IgD-negative memory B cell (primary cell): Measurements from ENCODE around the gene CXCL1. TPM values are rescaled to one million over a fixed set of nuclear protein-coding genes. Genes with fewer than 3 reads are reported as not detected.

Experiments
- H3K27ac Mint-ChIP-seq, 3 donors: one replicate each; pipeline ENCODE4 v1.8.0; 2020 to 2022; ENCODE audit warnings: mild to moderate bottlenecking in 3 of 3, mixed read lengths in 3 of 3, moderate library complexity in 1 of 3
- H3K27me3 Mint-ChIP-seq: one replicate; pipeline ENCODE4 v1.8.0; 2021; ENCODE audit warnings: mixed read lengths
- H3K36me3 Mint-ChIP-seq: one replicate; pipeline ENCODE4 v1.8.0; 2020; ENCODE audit warnings: mild to moderate bottlenecking, mixed read lengths
- H3K4me1 Mint-ChIP-seq, 3 donors: one replicate each; pipeline ENCODE4 v1.8.0; 2020 to 2022; ENCODE audit warnings: mixed read lengths in 3 of 3, mild to moderate bottlenecking in 1 of 3
- H3K4me3 Mint-ChIP-seq, 4 donors: one replicate each; pipeline ENCODE4 v1.8.0; 2020 to 2022; ENCODE audit warnings: mild to moderate bottlenecking in 4 of 4, mixed read lengths in 4 of 4, moderate library complexity in 3 of 4
- H3K9me3 Mint-ChIP-seq, 3 donors: one replicate each; pipeline ENCODE4 v1.8.0; 2020 to 2021; ENCODE audit warnings: mixed read lengths in 3 of 3, mild to moderate bottlenecking in 1 of 3
- polyA plus RNA-seq: library from polyadenylated mRNA; unstranded; fragments of 300-500 nt; fragmentation: Illumina TruSeq; gene quantifications from one replicate; pipeline ENCODE4 v1.2.3, GENCODE V29; 2021

Gene CXCL1
- polyA plus RNA-seq, 1 donor from 2014 or later = not detected

- Mint-ChIP-seq H3K9me3 (no peaks in the 10 kb centered on the region), H3K27me3 (no peaks in the 10 kb centered on the region), H3K27ac (no peak overlapping the region), H3K36me3 (no peaks in the 10 kb centered on the region), H3K4me1 (no peaks in the 10 kb centered on the region), H3K4me3 (no peak overlapping the region)
Measured at GRCh38 chr4:73844345-73844744, 24.8 kb upstream of the CXCL1 start.

DNA sequence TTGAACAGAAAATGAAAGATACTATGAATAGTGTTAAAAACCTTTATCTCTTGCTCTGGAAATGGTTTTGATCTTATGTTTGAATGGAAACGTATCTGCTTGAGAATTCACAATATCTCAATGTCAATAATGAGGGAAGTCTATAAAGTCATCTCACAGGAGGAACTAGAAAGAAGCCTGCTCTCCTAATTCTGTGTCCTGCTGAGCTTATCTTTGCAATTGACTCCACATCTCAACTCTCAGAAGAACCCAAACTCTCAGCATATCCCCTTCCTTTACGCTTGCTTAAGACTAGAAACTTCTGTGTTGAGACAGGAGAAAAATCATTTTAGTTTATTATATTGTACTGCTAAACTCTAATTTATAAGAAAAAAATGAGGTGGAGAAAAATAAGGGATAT is 24.4 kb upstream of the CXCL1 start:
- no peaks in the 10 kb centered on the region for H3K36me3 Mint-ChIP-seq
- no peak overlapping the region for H3K27ac Mint-ChIP-seq
- no peaks in the 10 kb centered on the region for H3K27me3 Mint-ChIP-seq
- H3K4me3 Mint-ChIP-seq = no peak overlapping the region
- no peaks in the 10 kb centered on the region for H3K9me3 Mint-ChIP-seq
- H3K4me1 Mint-ChIP-seq = no peaks in the 10 kb centered on the region

- Mint-ChIP-seq H3K4me3 (no peak overlapping the region), H3K9me3 (no peaks in the 10 kb centered on the region), H3K27me3 (no peaks in the 10 kb centered on the region), H3K27ac (no peak overlapping the region), H3K36me3 (no peaks in the 10 kb centered on the region), H3K4me1 (no peaks in the 10 kb centered on the region)
Measured at GRCh38 chr4:73847526-73848182, 21.5 kb upstream of the CXCL1 start.

DNA sequence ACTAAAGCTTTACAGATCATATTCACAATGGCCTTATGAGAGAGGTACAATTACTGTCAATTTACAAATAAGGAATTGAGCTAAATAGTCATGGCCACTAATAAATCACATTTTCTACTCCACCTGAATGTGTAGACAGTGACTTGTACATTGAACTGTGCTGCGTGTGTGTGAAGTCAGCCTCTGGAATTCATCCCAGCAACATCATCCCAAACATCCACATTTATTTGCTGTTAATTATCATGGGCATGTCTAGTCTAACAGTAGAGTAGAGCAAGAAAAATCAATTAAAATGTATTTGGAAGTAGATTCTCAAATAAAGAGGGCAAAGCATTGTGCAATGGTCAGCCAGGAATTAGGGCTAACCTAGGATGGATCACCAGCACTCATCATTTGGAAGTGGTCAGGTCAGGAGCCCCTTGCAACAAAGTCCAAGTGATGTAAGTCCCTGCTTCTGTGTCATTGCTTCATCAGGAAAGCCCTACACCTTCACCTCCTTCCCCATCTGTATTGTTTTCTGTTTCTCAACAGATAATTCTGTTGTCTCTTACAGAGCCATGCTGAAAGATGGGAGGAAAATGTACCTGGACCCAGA is 20.9 kb upstream of the CXCL1 start:
- H3K27me3 Mint-ChIP-seq = no peaks in the 10 kb centered on the region
- H3K4me3 Mint-ChIP-seq = no peak overlapping the region
- no peaks in the 10 kb centered on the region for H3K36me3 Mint-ChIP-seq
- H3K9me3 Mint-ChIP-seq = no peaks in the 10 kb centered on the region
- no peak overlapping the region for H3K27ac Mint-ChIP-seq
- no peaks in the 10 kb centered on the region for H3K4me1 Mint-ChIP-seq

DNA sequence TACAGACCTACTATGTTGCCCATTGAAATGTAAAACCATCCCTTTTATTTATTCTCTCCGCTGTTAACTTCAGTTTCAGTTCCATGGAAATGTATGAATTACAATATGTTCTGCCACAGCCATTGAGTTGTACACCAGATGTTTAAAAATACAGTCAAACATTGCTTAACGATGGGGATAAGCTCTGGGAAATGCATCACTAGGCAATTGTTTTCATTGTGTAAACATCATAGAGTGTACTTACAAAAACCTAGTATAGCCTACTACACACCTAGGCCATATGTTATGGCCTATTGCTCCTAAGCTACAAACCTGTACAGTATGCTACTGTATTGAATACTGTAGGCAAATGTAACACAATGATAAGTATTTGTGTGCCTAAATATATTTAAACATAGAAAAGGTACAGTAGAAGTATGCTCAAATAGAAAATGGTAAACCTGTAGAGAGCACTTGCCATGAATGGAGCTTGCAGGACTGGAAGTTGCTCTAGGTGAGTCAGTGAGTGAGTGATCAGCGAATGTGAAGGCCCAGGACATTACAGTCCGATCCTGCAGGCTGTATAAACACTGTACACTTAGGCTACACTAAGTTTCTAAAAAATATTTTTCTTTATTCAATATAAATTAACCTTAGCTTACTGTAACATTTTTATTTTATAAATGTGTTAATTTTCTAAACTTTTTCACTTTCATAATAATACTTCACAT is 18.8 kb upstream of the CXCL1 start:
- H3K4me3 Mint-ChIP-seq = no peak overlapping the region
- H3K36me3 Mint-ChIP-seq = no peaks in the 10 kb centered on the region
- no peaks in the 10 kb centered on the region for H3K4me1 Mint-ChIP-seq
- H3K27ac Mint-ChIP-seq = no peak overlapping the region
- H3K27me3 Mint-ChIP-seq = peaks cover 3% of the 10 kb centered on the region
- no peaks in the 10 kb centered on the region for H3K9me3 Mint-ChIP-seq

DNA sequence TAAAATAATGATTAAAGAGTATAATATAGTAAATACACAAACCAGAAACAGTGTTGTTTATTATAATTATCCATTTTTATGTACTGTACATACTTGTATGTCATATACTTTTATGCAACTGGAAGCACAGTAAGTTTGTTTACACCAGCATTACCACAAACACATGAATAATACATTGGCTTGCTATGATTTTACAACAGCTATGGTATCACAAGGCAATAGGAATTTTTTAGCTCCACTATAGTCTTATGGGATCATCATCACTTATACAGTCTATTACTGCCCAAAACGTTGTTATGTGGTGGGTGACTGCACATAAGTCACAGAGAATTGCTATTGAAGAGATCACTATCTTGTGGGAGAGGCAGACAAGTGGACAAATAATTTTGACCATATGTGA is 17.9 kb upstream of the CXCL1 start:
- Mint-ChIP-seq H3K9me3 (no peaks in the 10 kb centered on the region), H3K4me3 (no peak overlapping the region), H3K36me3 (no peaks in the 10 kb centered on the region), H3K27ac (no peak overlapping the region), H3K27me3 (peaks cover 3% of the 10 kb centered on the region), H3K4me1 (no peaks in the 10 kb centered on the region)

DNA sequence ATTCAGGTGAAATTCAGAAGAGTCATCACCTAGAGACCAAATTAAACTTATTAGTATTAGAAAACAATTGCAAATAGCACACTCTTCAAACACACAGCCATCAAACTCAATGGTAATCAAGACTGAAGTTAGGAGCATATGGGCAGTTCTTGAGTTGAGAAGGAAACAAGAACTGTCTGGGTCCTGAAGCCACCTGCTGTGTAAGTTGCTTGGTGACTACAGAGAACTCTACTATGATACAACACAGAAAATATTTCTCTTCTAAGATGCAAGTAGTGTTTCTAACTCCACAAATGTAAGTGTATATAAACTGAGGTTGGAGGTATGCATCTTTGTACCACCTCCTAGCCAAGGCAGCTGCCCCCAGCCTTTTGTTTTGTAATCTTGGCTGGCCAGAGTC is 16.4 kb upstream of the CXCL1 start:
- H3K36me3 Mint-ChIP-seq = no peaks in the 10 kb centered on the region
- H3K4me1 Mint-ChIP-seq = no peaks in the 10 kb centered on the region
- no peak overlapping the region for H3K4me3 Mint-ChIP-seq
- H3K27ac Mint-ChIP-seq = no peak overlapping the region
- H3K9me3 Mint-ChIP-seq = peaks cover 0 to 2% (median 0%) of the 10 kb centered on the region in 3 donors
- H3K27me3 Mint-ChIP-seq = peaks cover 3% of the 10 kb centered on the region

DNA sequence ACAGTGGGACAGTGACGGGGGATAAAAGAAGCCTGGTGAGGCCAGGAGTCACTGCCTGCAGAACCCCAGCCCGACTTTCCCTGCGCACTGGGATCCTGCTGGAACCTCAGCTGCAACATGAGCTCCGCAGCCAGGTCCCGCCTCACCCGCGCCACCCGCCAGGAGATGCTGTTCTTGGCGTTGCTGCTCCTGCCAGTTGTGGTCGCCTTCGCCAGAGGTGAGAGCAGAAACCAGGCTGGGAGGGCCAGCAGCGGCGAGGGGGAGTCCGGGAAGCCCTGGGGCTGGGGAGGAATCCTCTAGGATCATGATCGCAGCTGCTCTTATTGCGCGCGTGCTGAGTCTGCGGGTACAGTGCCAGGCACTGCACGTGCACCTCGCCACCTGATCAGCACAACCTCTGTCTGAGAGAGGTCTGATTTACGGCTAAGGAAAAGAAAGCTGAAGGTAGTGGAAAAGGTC is 15.9 kb upstream of the CXCL1 start, which contains the start of gene PF4V1:
Gene PF4V1 (plus strand): TSS at position 51 of the 459 bp plus-strand sequence. CDS start 67 bp downstream, at position 118.
- H3K36me3 Mint-ChIP-seq = no peaks in the 10 kb centered on the region
- peak within 1 kb of the TSS in 1 of 3 donors; percentile 50 for H3K27ac Mint-ChIP-seq
- no peaks in the 10 kb centered on the region for H3K4me1 Mint-ChIP-seq
- H3K4me3 Mint-ChIP-seq = no peak within 1 kb of the TSS
- H3K27me3 Mint-ChIP-seq = peaks cover 3% of the 10 kb centered on the region
- H3K9me3 Mint-ChIP-seq = peaks cover 0 to 2% (median 0%) of the 10 kb centered on the region in 3 donors

- Mint-ChIP-seq H3K27ac (peak overlapping the region in 1 of 3 donors; percentile 50), H3K27me3 (peaks cover 3% of the 10 kb centered on the region)
Measured at GRCh38 chr4:73853718-73854473, 15.3 kb upstream of the CXCL1 start.

GRCh38 chr4:73855406-73855805 is 13.8 kb upstream of the CXCL1 start:
- Mint-ChIP-seq H3K36me3 (no peaks in the 10 kb centered on the region), H3K9me3 (peaks cover 0 to 2% (median 0%) of the 10 kb centered on the region in 3 donors), H3K27me3 (peaks cover 3% of the 10 kb centered on the region), H3K27ac (no peak overlapping the region), H3K4me1 (no peaks in the 10 kb centered on the region), H3K4me3 (no peak overlapping the region)

More at GRCh38 chr4:73853718-73854473, 15.3 kb upstream of the CXCL1 start:
- Mint-ChIP-seq H3K4me3 (no peak overlapping the region), H3K36me3 (no peaks in the 10 kb centered on the region), H3K9me3 (peaks cover 0 to 2% (median 0%) of the 10 kb centered on the region in 3 donors), H3K4me1 (no peaks in the 10 kb centered on the region)

DNA sequence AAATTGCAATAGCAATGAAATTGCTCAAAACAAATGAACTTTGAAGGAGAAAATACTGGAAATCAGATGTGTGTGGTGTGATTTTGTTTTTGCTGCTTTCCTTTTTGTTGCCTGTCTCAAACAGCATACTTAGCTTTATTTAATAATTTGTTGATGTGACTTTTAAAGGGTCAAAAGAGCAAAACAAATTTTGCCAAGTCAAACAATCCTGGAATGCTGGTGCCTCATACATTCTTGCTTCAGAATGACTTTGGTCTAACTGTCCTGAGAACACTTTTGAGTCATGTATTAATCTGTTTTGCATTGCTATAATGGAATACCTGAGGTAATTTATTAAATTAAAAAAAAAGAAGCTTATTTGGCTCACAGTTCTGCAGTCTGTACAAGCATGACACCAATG is 12.7 kb upstream of the CXCL1 start:
- H3K4me3 Mint-ChIP-seq = no peak overlapping the region
- H3K9me3 Mint-ChIP-seq = peaks cover 0 to 2% (median 0%) of the 10 kb centered on the region in 3 donors
- no peak overlapping the region for H3K27ac Mint-ChIP-seq
- H3K27me3 Mint-ChIP-seq = peaks cover 3% of the 10 kb centered on the region
- no peaks in the 10 kb centered on the region for H3K4me1 Mint-ChIP-seq
- H3K36me3 Mint-ChIP-seq = no peaks in the 10 kb centered on the region

DNA sequence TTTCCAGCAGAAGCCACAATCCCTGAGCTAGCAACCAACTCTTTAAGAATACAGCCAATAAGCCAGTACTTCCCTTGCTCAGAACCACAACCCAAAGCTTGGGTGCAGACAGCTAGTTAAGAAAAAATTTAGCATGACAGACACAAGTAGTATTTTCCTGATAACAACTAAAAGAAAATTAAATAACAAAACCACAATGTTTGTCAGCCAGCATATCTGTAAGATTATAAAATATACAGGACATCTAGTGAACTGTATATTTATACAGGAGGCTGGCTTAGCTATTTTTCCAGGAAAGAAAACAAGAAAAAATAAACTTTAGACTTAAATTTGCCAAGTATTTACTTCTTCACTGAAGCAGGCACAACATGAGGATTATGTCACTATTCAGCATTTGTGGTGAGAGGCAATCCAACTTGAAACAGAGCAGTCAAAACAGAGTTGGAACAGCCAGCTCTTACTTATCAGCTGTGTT is 9.5 kb upstream of the CXCL1 start:
- Mint-ChIP-seq H3K4me3 (no peak overlapping the region), H3K9me3 (peaks cover 0 to 2% (median 0%) of the 10 kb centered on the region in 3 donors), H3K36me3 (no peaks in the 10 kb centered on the region), H3K27ac (no peak overlapping the region), H3K27me3 (no peaks in the 10 kb centered on the region), H3K4me1 (no peaks in the 10 kb centered on the region)

GRCh38 chr4:73860181-73860580 is 9.0 kb upstream of the CXCL1 start:
- Mint-ChIP-seq H3K9me3 (peaks cover 0 to 2% (median 0%) of the 10 kb centered on the region in 3 donors), H3K27ac (no peak overlapping the region), H3K4me1 (no peaks in the 10 kb centered on the region), H3K4me3 (no peak overlapping the region), H3K27me3 (no peaks in the 10 kb centered on the region), H3K36me3 (no peaks in the 10 kb centered on the region)

- no peak overlapping the region for H3K27ac Mint-ChIP-seq
- no peaks in the 10 kb centered on the region for H3K27me3 Mint-ChIP-seq
- H3K9me3 Mint-ChIP-seq = peaks cover 0 to 2% (median 0%) of the 10 kb centered on the region in 3 donors
- no peaks in the 10 kb centered on the region for H3K4me1 Mint-ChIP-seq
- H3K36me3 Mint-ChIP-seq = no peaks in the 10 kb centered on the region
- no peak overlapping the region for H3K4me3 Mint-ChIP-seq
Measured at GRCh38 chr4:73860917-73861316, 8.3 kb upstream of the CXCL1 start.

GRCh38 chr4:73862322-73862721 is 6.9 kb upstream of the CXCL1 start:
- Mint-ChIP-seq H3K9me3 (no peaks in the 10 kb centered on the region), H3K4me3 (no peak overlapping the region), H3K27me3 (no peaks in the 10 kb centered on the region), H3K27ac (peak overlapping the region in 1 of 3 donors; percentile 1), H3K4me1 (no peaks in the 10 kb centered on the region), H3K36me3 (no peaks in the 10 kb centered on the region)
